Suppressor macrophage treated with lipopolysaccharide for 1 hour (primary cell): ENCODE data around the gene CREB1.

Experiments used
- DNase-seq, 3 donors: peaks; one replicate each; pipeline ENCODE4 v3.0.0-alpha.2; 2020 to 2022

CREB1 gene

DNA sequence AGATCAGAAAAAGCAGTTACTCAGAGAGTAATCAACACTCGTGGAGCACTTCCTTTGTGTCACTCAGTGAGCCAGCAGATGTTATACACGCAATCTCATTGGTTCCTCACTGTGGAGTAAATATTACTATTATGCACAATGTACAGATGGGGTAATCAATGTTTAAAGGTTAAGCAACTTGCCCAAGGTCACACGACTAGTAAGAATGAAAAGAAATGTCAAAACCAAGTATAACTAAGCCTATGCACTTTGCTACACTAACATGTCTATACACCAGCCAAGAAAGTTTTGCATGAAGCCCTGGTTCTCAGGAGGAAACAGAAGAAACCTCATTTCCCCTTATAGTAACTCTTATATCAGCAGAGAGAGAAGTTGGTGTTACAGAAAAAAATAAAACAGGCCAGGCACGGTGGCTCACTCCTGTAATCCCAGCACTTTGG is 90.0 kb downstream of the CREB1 start:
- peak; percentile 62 to 79 (median 78) for DNase-seq

DNA sequence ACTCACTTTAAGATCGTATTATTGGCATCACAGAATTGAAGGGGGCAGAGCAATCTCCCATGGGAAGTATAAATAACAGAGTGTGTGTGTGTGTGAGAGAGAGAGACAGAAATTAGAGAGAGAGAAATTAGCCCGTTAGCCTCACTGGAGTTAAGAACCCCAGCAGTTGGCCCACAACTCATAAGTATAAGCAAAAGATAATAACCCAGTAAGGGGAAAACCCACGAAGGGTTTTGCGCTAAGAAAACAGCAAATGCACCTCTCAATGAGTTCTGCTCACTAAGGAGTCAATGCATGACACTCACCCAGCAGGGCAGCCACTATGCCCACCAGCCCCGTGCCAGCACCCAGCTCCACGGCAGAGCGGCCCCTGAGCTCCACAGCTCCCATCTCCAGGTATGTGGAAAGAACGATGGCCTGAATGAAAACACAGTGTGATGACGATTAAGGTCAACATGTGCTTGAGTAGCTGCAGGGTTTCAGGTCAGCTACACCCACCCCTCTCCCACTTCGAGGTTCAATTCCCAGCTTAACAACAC is 91.8 kb downstream of the CREB1 start:
- DNase-seq = no peak

- DNase-seq = peak; percentile 88 to 89 (median 88)
Observed at GRCh38 chr2:207624185-207625013, 94.6 kb downstream of the CREB1 start.

GRCh38 chr2:207625014-207625907 is 95.5 kb downstream of the CREB1 start, which contains the start of gene METTL21A:
Gene METTL21A (minus strand): TSS chr2:207625394. CDS start chr2:207624375, 1,019 bp downstream.
- DNase-seq = peak; percentile 88 to 96 (median 93)

- DNase-seq = no peak
Observed at GRCh38 chr2:207629553-207629952, 99.8 kb downstream of the CREB1 start.

DNA sequence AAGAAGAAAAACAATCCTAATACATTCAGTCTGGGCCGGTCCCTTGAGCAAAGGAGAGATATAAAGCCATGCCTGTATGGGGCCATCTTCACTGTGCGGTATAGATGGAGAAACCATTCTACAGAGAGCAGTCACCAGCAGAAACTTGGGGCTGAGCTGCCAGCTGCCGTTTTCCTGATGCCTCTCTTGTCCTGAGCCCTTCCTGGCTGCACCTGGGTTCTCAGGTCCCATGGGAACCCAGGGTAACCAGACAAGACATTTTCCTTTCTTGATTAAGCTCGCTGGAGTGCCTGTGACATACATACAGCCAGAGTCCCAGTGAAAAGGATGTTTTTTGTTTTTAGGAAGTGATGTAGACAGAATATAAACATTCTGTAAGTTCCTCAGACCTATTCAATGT is 100.7 kb downstream of the CREB1 start:
- no peak for DNase-seq

- DNase-seq = peak; percentile 83 to 92 (median 90)
Observed at GRCh38 chr2:207632575-207633493, 103.1 kb downstream of the CREB1 start.

DNA sequence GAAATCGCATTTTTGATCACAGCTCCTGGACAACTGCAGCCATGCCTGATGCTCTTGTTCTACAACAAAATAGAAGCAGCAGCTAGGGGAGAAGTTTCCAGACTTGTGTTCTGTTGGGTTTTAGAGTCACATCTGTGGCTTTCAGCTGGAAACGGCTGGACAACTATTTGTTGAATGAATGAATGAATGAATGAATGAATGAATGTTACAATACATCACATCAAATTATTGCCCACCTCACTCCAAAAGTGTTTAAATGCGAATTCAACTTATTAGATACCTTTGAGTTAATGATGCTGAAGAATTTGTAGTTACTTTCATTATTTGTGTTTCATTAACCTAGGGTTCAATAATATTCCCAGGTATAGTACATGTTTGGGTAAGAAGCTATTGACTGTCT is 103.9 kb downstream of the CREB1 start:
- DNase-seq = no peak

DNA sequence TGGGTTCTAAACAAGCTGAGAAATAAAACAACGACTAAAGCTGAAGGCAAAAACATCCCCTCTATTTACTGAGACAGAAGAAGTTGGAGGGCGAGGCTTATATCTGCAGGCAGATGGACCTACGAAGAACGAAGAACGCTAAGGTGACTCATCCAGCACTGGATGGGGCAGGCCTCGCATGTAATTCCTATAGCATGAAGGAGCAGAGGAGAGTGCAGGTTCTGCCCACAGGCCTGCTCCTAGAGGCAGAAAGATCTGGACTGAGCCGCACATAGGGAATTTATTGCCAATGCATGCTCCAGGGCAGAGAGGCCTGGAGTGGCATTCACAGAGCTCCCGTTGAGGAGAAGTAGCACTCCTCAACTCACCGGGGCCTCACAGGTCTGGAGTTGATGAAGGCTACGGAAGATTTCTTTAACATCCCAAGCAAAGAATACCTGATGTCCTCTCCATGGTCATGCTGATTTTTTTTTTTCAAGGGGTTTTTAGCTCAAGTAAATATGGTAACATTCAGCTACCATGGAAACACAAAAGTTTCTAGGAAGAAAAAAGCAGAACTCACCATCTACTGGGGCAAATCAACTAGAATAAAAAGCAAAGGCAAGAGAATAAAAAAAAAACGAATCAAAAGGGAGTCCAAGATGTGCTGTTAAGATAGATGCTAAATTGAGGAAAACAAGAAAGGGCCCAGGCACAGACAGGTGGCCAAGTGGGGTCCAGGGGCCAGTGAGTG is 105.9 kb downstream of the CREB1 start:
- DNase-seq = peak in 2 of 3 donors; percentile 43 to 45

DNA sequence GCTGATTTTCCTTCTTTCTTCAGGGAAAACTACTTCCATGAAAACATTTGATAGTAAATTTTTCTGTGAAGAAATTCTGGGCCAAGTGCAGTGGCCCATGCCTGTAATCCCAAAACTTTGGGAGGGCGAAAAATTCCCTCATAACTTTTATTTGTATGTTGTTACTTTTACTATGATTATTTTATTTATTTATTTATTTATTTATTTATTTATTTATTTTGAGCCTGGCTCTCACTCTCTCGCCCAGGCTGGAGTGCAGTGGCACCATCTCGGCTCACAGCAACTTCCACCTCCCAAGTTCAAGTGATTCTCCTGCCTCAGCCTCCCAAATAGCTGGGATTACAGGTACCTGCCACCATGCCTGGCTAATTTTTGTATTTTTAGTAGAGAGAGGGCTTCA is 109.5 kb downstream of the CREB1 start:
- peak in 1 of 3 donors; percentile 0 for DNase-seq

DNA sequence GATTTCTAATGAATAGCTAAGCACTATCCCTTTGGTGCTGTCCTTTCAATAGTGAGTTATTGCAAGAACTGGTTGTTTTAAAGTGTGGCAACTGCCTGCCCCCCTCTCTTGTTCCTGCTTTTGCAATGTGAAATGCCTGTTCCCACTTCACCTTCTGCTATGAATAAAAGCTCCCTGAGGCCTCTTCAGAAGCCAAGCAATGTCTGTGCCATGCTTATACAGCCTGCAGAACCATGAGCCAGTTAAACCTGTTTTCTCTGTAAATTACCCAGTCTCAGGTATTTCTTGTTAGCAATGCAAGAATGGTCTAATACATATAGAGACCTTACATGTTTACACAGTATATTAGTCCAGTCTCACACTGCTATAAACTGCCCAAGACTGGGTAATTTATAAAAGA is 110.4 kb downstream of the CREB1 start:
- DNase-seq = peak in 1 of 3 donors; percentile 8

GRCh38 chr2:207640661-207641060 is 110.9 kb downstream of the CREB1 start:
- no peak for DNase-seq

- no peak for DNase-seq
Observed at GRCh38 chr2:207643892-207644291, 114.1 kb downstream of the CREB1 start.

DNA sequence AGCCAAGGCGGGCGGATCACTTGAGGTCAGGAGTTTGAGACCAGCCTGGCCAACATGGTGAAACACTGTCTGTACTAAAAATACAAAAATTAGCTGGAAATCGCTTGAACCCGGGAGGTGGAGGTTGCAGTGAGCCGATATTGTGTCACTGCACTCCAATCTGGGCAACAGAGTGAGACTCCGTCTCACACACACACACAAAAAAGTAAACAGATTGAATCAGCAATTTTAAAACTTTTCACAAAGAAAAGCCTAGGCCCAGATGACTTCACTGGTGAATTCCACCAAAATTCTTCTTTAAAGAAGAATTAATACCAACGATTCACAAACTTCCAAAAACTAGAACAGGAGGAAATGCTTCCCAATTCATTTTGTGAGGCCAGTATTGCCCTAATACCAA is 116.8 kb downstream of the CREB1 start:
- peak in 1 of 3 donors; percentile 17 for DNase-seq
